Liver (tissue), 9 donors: ENCODE data around the gene KIAA0753. TPM values are rescaled to one million over a fixed set of nuclear protein-coding genes. Genes with fewer than 3 reads are reported as not detected.

Experiments used
- DNase-seq: peaks from one replicate; pipeline ENCODE4 v3.0.0-alpha.2; 2017; ENCODE audit warnings: low spot score
- H3K27ac ChIP-seq, 2 donors: one replicate each; pipeline ENCODE4 v1.7.0; 2013; ENCODE audit warnings: inconsistent platforms in 2 of 2, low read length in 2 of 2, control low read depth in 1 of 2, low read depth in 1 of 2, mild to moderate bottlenecking in 1 of 2
- H3K27me3 ChIP-seq, 4 donors: one replicate each; pipeline versions ENCODE4 v1.6.1 to v1.7.0; 2013; ENCODE audit warnings: low read length in 3 of 4, inconsistent platforms in 1 of 4, mild to moderate bottlenecking in 1 of 4, moderate library complexity in 1 of 4; ENCODE audit not compliant: control insufficient read depth in 4 of 4, insufficient read depth in 4 of 4
- H3K36me3 ChIP-seq, 4 donors: one replicate each; pipeline versions ENCODE4 v1.6.1 to v1.7.0; 2013; ENCODE audit warnings: low read length in 3 of 4, mild to moderate bottlenecking in 3 of 4, low read depth in 1 of 4, moderate library complexity in 1 of 4; ENCODE audit not compliant: control insufficient read depth in 4 of 4, insufficient read depth in 3 of 4
- H3K4me1 ChIP-seq, 4 donors: one replicate each; pipeline versions ENCODE4 v1.6.1 to v1.7.0; 2013; ENCODE audit warnings: low read length in 3 of 4, mild to moderate bottlenecking in 3 of 4, moderate library complexity in 1 of 4; ENCODE audit not compliant: control insufficient read depth in 4 of 4, insufficient read depth in 4 of 4
- H3K4me3 ChIP-seq, 3 donors: one replicate each; pipeline versions ENCODE4 v1.6.1 to v1.7.0; 2013; ENCODE audit warnings: low read length in 3 of 3, control low read depth in 1 of 3, low read depth in 1 of 3, mild to moderate bottlenecking in 1 of 3
- H3K9ac ChIP-seq, 2 donors: one replicate each; pipeline ENCODE4 v1.7.0; 2013; ENCODE audit warnings: low read length in 2 of 2, mild to moderate bottlenecking in 2 of 2, moderate library complexity in 2 of 2, control low read depth in 1 of 2, low read depth in 1 of 2
- H3K9me3 ChIP-seq, 4 donors: one replicate each; pipeline versions ENCODE4 v1.6.1 to v1.7.0; 2013; ENCODE audit warnings: low read length in 3 of 4; ENCODE audit not compliant: control insufficient read depth in 4 of 4
- EGR1 ChIP-seq, 2 donors: IDR thresholded peaks; 2 replicates each; pipeline ENCODE4 v1.6.1; 2016 to 2018; ENCODE audit warnings: antibody characterized with exemption in 2 of 2, low read depth in 2 of 2
- FOXA1 ChIP-seq: IDR thresholded peaks from 2 replicates; pipeline ENCODE4 v1.6.1; 2016; ENCODE audit warnings: antibody characterized with exemption
- FOXA2 ChIP-seq: IDR thresholded peaks from 2 replicates; pipeline ENCODE4 v1.6.1; 2016; ENCODE audit warnings: antibody characterized with exemption
- GABPA ChIP-seq, 2 donors: IDR thresholded peaks in 1 of 2; conservative IDR thresholded peaks in 1 of 2; 2 replicates each; pipeline ENCODE4 v1.6.1; 2016; ENCODE audit warnings: antibody characterized with exemption in 2 of 2, mild to moderate bottlenecking in 1 of 2, moderate library complexity in 1 of 2
- HNF4A ChIP-seq, 2 donors: conservative IDR thresholded peaks; 2 replicates each; pipeline ENCODE4 v1.6.1; 2016; ENCODE audit warnings: antibody characterized with exemption in 2 of 2, mild to moderate bottlenecking in 2 of 2
- HNF4G ChIP-seq: IDR thresholded peaks from 2 replicates; pipeline ENCODE4 v1.6.1; 2016; ENCODE audit warnings: antibody characterized with exemption
- JUND ChIP-seq, 2 donors: IDR thresholded peaks; 2 replicates each; pipeline ENCODE4 v1.6.1; 2016; ENCODE audit warnings: antibody characterized with exemption in 2 of 2
- NR2F2 ChIP-seq: IDR thresholded peaks from 2 replicates; pipeline ENCODE4 v1.6.1; 2016; ENCODE audit warnings: antibody characterized with exemption
- RAD21 ChIP-seq, 2 donors: IDR thresholded peaks; 2 replicates each; pipeline ENCODE4 v1.6.1; 2016; ENCODE audit warnings: antibody characterized with exemption in 2 of 2, mild to moderate bottlenecking in 2 of 2
- RXRA ChIP-seq, 2 donors: IDR thresholded peaks; 2 replicates each; pipeline ENCODE4 v1.6.1; 2017 to 2018; ENCODE audit warnings: antibody characterized with exemption in 2 of 2, mild to moderate bottlenecking in 1 of 2
- SP1 ChIP-seq: IDR thresholded peaks from 2 replicates; pipeline ENCODE4 v1.6.1; 2018; ENCODE audit warnings: antibody characterized with exemption, mild to moderate bottlenecking
- TAF1 ChIP-seq: conservative IDR thresholded peaks from 2 replicates; pipeline ENCODE4 v1.6.1; 2016; ENCODE audit warnings: antibody characterized with exemption, mild to moderate bottlenecking
- YY1 ChIP-seq: IDR thresholded peaks from 2 replicates; pipeline ENCODE4 v1.6.1; 2016; ENCODE audit warnings: antibody characterized with exemption, mild to moderate bottlenecking
- WGBS: extraction: QIAGEN DNeasy Blood & Tissue Kit; methylation state at CpG from one replicate; pipeline ENCODE4 v1.1.7; 2013; 5-methylcytosine and 5-hydroxymethylcytosine counted together
- polyA plus RNA-seq, 2 donors: library from polyadenylated mRNA; stranded (reverse) in 1 of 2; unstranded in 1 of 2; fragments of 200-250 nt in 1 of 2; fragments of >200 nt in 1 of 2; fragmentation: Nextera tagmentation in 1 of 2; extraction: Ambion mirVana in 1 of 2; gene quantifications; one replicate each; pipeline versions ENCODE4 v1.2.1 to v1.2.3, GENCODE V29; 2013 to 2015
- total RNA-seq, 2 donors: library from RNA; depleted of rRNA; stranded (reverse); fragments of >200 nt; gene quantifications; one replicate each; pipeline ENCODE4 v1.2.3, GENCODE V29; 2014
- TF ChIP-seq, protein P1 (sequence below): fragments of 150-350 bp; IDR thresholded peaks from 2 replicates; pipeline ENCODE4 v1.5.1; 2017; ENCODE audit warnings: improper control_type of control experiment, low read depth, low read length; ENCODE audit not compliant: missing input control
- TF ChIP-seq, protein P2 (sequence below): IDR thresholded peaks from 2 replicates; pipeline ENCODE4 v1.6.1; 2016; ENCODE audit warnings: antibody characterized with exemption, mild to moderate bottlenecking
- TF ChIP-seq, protein P3 (sequence below): IDR thresholded peaks from 2 replicates; pipeline ENCODE4 v1.6.1; 2016; ENCODE audit warnings: antibody characterized with exemption
- TF ChIP-seq, protein P4 (sequence below): IDR thresholded peaks from 2 replicates; pipeline ENCODE4 v1.6.1; 2016; ENCODE audit warnings: antibody characterized with exemption
- TF ChIP-seq, protein P5 (sequence below): IDR thresholded peaks from 2 replicates; pipeline ENCODE4 v1.6.1; 2016; ENCODE audit warnings: antibody characterized with exemption
- donor health status: healthy.
- donor health status: healthy.
- donor health status: healthy.
- donor health status: healthy.
- donor health status: healthy.

KIAA0753 gene
- total and polyA plus RNA-seq, 4 donors, result 2.0 to 5.9 (median 3.0) TPM

DNA sequence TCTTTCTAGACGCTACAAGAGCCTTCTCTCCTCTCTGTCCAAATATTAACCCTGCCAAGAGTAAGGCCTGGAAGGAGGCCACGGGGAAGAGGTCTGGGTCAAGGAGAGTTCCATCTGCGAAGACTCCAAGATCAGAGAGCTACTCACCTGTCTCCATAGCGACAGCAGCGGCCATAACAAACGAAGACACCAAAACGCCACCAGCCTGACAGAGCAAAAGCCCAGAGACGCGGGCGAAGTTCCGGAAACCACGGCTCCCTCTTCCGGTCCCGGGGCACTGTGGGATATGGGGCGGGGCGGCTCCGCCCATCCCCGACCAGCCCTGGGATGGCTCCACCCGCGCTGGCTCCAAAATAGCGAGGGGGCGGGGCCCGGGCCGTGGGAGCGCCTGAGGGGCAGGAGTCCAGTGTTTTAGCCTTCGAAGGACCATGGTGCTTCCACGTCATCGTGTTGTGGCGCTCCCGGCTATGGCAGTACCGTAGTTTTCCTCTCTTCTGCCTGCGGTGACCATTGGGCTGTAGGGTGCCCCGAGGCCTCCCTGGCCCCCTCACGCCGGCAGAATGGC, 10.9 kb upstream of the KIAA0753 start, which contains the start of the genes C17orf100 and MED31:
Gene C17orf100 (plus strand): TSS at position 409 of the 565 bp plus-strand sequence. CDS start 152 bp downstream, at position 561.
Gene MED31 (minus strand): TSS at position 252 of the 565 bp plus-strand sequence. CDS start 77 bp downstream, at position 175.
- H3K9me3 ChIP-seq, result no peaks in the 10 kb centered on the region
- peaks cover 3 to 46% (median 38%) of the 10 kb centered on the region in 4 donors for H3K4me1 ChIP-seq
- WGBS, result under 1% methylated on average over 35 of the region's 35 CpGs
- peak within 1 kb of the TSS; percentile 61 to 99 (median 87) for H3K4me3 ChIP-seq
- peak; percentile 97 for DNase-seq
- H3K27me3 ChIP-seq, result no peaks in the 10 kb centered on the region
- peaks cover 0 to 5% (median 3%) of the 10 kb centered on the region in 4 donors for H3K36me3 ChIP-seq
- H3K9ac ChIP-seq, result peak within 1 kb of the TSS; percentile 88 to 96
- TF ChIP-seq JUND (IDR thresholded peaks at IDR 0.05) (peak in 1 of 2 donors; percentile 25), YY1 (peak; percentile 88), HNF4G (peak; percentile 72), GABPA (IDR thresholded peaks at IDR 0.05 in 1 of 2, conservative IDR thresholded peaks at IDR 0.05 in 1 of 2) (peak; percentile 89 to 98), TAF1 (peak; percentile 57), RXRA (IDR thresholded peaks at IDR 0.05) (peak; percentile 38 to 51), FOXA1 (peak; percentile 66), EGR1 (IDR thresholded peaks at IDR 0.05; ENCODE audit: low read depth in 2 of 2) (peak; percentile 51 to 58), NR2F2 (no peak), SP1 (peak; percentile 93), RAD21 (IDR thresholded peaks at IDR 0.05) (peak in 1 of 2 donors; percentile 38), HNF4A (conservative IDR thresholded peaks at IDR 0.05) (peak; percentile 88 to 92), FOXA2 (peak; percentile 22)
- TF ChIP-seq, protein P1, sequence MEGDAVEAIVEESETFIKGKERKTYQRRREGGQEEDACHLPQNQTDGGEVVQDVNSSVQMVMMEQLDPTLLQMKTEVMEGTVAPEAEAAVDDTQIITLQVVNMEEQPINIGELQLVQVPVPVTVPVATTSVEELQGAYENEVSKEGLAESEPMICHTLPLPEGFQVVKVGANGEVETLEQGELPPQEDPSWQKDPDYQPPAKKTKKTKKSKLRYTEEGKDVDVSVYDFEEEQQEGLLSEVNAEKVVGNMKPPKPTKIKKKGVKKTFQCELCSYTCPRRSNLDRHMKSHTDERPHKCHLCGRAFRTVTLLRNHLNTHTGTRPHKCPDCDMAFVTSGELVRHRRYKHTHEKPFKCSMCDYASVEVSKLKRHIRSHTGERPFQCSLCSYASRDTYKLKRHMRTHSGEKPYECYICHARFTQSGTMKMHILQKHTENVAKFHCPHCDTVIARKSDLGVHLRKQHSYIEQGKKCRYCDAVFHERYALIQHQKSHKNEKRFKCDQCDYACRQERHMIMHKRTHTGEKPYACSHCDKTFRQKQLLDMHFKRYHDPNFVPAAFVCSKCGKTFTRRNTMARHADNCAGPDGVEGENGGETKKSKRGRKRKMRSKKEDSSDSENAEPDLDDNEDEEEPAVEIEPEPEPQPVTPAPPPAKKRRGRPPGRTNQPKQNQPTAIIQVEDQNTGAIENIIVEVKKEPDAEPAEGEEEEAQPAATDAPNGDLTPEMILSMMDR, result no peak
- TF ChIP-seq, protein P2, sequence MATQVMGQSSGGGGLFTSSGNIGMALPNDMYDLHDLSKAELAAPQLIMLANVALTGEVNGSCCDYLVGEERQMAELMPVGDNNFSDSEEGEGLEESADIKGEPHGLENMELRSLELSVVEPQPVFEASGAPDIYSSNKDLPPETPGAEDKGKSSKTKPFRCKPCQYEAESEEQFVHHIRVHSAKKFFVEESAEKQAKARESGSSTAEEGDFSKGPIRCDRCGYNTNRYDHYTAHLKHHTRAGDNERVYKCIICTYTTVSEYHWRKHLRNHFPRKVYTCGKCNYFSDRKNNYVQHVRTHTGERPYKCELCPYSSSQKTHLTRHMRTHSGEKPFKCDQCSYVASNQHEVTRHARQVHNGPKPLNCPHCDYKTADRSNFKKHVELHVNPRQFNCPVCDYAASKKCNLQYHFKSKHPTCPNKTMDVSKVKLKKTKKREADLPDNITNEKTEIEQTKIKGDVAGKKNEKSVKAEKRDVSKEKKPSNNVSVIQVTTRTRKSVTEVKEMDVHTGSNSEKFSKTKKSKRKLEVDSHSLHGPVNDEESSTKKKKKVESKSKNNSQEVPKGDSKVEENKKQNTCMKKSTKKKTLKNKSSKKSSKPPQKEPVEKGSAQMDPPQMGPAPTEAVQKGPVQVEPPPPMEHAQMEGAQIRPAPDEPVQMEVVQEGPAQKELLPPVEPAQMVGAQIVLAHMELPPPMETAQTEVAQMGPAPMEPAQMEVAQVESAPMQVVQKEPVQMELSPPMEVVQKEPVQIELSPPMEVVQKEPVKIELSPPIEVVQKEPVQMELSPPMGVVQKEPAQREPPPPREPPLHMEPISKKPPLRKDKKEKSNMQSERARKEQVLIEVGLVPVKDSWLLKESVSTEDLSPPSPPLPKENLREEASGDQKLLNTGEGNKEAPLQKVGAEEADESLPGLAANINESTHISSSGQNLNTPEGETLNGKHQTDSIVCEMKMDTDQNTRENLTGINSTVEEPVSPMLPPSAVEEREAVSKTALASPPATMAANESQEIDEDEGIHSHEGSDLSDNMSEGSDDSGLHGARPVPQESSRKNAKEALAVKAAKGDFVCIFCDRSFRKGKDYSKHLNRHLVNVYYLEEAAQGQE, result peak; percentile 76
- TF ChIP-seq, protein P3, sequence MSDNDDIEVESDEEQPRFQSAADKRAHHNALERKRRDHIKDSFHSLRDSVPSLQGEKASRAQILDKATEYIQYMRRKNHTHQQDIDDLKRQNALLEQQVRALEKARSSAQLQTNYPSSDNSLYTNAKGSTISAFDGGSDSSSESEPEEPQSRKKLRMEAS, result peak; percentile 68
- TF ChIP-seq, protein P4, sequence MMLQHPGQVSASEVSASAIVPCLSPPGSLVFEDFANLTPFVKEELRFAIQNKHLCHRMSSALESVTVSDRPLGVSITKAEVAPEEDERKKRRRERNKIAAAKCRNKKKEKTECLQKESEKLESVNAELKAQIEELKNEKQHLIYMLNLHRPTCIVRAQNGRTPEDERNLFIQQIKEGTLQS, result no peak
- TF ChIP-seq, protein P5, sequence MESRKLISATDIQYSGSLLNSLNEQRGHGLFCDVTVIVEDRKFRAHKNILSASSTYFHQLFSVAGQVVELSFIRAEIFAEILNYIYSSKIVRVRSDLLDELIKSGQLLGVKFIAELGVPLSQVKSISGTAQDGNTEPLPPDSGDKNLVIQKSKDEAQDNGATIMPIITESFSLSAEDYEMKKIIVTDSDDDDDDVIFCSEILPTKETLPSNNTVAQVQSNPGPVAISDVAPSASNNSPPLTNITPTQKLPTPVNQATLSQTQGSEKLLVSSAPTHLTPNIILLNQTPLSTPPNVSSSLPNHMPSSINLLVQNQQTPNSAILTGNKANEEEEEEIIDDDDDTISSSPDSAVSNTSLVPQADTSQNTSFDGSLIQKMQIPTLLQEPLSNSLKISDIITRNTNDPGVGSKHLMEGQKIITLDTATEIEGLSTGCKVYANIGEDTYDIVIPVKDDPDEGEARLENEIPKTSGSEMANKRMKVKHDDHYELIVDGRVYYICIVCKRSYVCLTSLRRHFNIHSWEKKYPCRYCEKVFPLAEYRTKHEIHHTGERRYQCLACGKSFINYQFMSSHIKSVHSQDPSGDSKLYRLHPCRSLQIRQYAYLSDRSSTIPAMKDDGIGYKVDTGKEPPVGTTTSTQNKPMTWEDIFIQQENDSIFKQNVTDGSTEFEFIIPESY, result peak; percentile 75
- H3K27ac ChIP-seq, result peak within 1 kb of the TSS; percentile 89 to 92
